Activated B cell treated with CpG ODN at 0.5 μM for 24 hours (primary cell): Measurements from ENCODE around the gene HIVEP3. TPM values are rescaled to one million over a fixed set of nuclear protein-coding genes. Genes with fewer than 3 reads are reported as not detected.

ENCODE experiments used
- ATAC-seq: fragments of 200-7000 bp; cut with Tn5 transposase; one replicate; pipeline ENCODE4 v1.10.0; 2021; ENCODE audit warnings: low read depth, mild to moderate bottlenecking, moderate library complexity
- CTCF ChIA-PET: fragments of 350-600 bp; sonication (Branson Sonifier 250); formaldehyde crosslinking; loops from one replicate; lab custom pipeline; 2021; ENCODE audit warnings: antibody characterized with exemption; lab: Charles Lee
- POLR2A ChIA-PET: fragments of 350-600 bp; sonication (Branson Sonifier 250); formaldehyde crosslinking; loops from one replicate; lab custom pipeline; 2021; ENCODE audit warnings: antibody characterized with exemption; lab: Charles Lee
- DNase-seq: peaks from one replicate; pipeline ENCODE4 v3.0.0; 2022
- H3K27ac Mint-ChIP-seq: one replicate; pipeline ENCODE4 v1.8.0; 2020; ENCODE audit warnings: mixed read lengths
- H3K27me3 Mint-ChIP-seq: one replicate; pipeline ENCODE4 v1.8.0; 2021; ENCODE audit warnings: mixed read lengths
- H3K36me3 Mint-ChIP-seq: one replicate; pipeline ENCODE4 v1.8.0; 2021; ENCODE audit warnings: low read depth, mixed read lengths
- H3K4me1 Mint-ChIP-seq: one replicate; pipeline ENCODE4 v1.8.0; 2021; ENCODE audit warnings: mixed read lengths
- H3K4me3 Mint-ChIP-seq: one replicate; pipeline ENCODE4 v1.8.0; 2020; ENCODE audit warnings: mild to moderate bottlenecking, mixed read lengths
- H3K9me3 Mint-ChIP-seq: one replicate; pipeline ENCODE4 v1.8.0; 2020; ENCODE audit warnings: mixed read lengths
- CTCF ChIP-seq: fragments of 200-600 bp; IDR thresholded peaks from one replicate; pipeline ENCODE4 v1.8.0; 2022; ENCODE audit warnings: antibody characterized with exemption, mild to moderate bottlenecking
- intact Hi-C: fragments of 100-400 bp; cut with micrococcal nuclease; formaldehyde crosslinking; loops from one replicate; pipeline ENCODE4 v1.15.1; 2024
- total RNA-seq: library from RNA; stranded (reverse); gene quantifications from 2 replicates; pipeline ENCODE4 v1.2.3, GENCODE V29; 2022

Gene HIVEP3
- total RNA-seq, 1 donor from 2014 or later: 14.4 TPM

DNA sequence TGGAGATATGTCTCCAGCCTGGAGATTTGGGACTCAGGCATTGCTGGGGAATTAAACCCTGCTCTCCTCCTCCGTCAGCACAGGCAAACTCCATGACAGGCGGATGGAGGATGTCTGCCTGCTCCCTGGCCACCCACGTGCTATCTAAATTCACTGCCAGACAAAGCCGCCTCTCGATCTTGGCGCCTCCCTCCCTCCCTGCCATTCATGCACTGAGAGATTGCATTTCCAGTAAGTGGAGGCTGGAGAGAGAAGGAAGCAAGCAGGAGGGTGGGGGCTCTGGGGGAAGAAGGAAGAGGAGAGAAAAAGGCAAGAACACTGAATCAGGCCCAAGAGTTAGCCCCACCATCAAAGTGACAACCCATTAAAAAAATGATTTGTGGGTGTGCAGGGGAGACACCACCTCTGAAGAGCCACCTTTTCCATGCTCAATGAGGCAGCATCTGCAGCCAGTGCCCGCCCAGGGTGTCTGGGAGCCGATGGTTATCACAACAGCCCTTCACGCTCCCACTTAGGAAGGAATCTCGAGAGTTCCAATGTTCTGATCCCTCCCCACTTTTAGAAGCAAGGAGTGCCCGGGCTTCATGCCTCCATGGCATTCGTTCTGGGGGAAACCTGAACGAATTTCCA lies 183.0 kb downstream of the HIVEP3 start:
- Mint-ChIP-seq H3K9me3 (peaks cover 2% of the 10 kb centered on the region), H3K4me1 (peaks cover 65% of the 10 kb centered on the region), H3K4me3 (no peak overlapping the region), H3K27ac (no peak overlapping the region), H3K27me3 (no peaks in the 10 kb centered on the region), H3K36me3 (no peaks in the 10 kb centered on the region)
- ChIA-PET POLR2A (interaction anchor here (0.7 kb wide), 1 partner anchor 68 kb away, joined by 3 read pairs; no protein-coding TSS in a partner anchor), CTCF (no interaction called here)
- ATAC-seq (no peak), DNase-seq (no peak)
- TF ChIP-seq CTCF: no peak
- intact Hi-C loops: no loop called here

- intact Hi-C loops: no loop called here
- DNase-seq (no peak), ATAC-seq (no peak)
- no peak for TF ChIP-seq CTCF
- H3K4me1 Mint-ChIP-seq: peaks cover 65% of the 10 kb centered on the region
- peaks cover 2% of the 10 kb centered on the region for H3K9me3 Mint-ChIP-seq
- H3K36me3 Mint-ChIP-seq: no peaks in the 10 kb centered on the region
- no peak overlapping the region for H3K27ac Mint-ChIP-seq
- ChIA-PET CTCF (no interaction called here), POLR2A (no interaction called here)
- no peak overlapping the region for H3K4me3 Mint-ChIP-seq
- H3K27me3 Mint-ChIP-seq: no peaks in the 10 kb centered on the region
Observed at GRCh38 chr1:41735139-41735538, 183.6 kb downstream of the HIVEP3 start.

DNA sequence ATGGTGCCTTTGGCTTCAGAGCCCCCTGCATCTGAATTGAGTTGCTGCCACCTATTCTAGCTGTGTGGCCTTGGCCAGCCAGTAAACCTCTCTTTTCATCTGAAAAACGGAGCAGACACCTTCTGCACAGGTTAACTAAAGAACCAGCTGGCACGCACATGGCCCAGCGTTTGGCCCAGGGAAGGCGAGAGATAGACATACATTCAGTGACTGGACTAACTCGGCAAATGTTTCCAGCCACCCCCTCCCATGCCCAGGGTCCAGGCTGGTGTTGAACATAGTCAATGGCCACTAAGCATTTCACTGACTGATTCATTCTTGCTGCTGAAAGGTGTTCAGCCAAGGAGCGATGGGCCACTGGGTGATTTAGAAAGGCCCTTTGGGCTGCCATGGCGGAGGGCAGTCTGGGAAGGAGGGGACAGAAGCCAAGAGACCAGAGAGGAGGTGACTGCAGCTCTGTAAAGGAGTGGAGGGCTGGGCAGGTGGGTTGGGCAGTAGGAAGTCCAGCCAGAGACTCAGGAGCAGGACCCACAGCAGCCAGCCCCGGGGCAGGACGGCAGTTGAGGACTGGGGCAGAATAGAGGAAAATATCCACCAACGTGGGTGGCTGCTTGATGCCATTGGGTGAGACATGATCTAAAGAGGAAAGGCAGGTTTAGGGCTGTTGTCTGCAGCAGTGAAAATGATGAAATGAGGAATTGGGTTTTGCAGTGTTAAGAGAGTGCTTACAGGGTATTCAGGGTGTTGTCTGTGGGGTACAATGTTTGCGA lies 184.3 kb downstream of the HIVEP3 start:
- CTCF ChIA-PET: interaction anchor here (0.6 kb wide), 1 partner anchor 28 kb away, joined by 3 read pairs; no protein-coding TSS in a partner anchor
- Mint-ChIP-seq H3K4me1 (peaks cover 65% of the 10 kb centered on the region), H3K27ac (no peak overlapping the region), H3K4me3 (no peak overlapping the region), H3K36me3 (no peaks in the 10 kb centered on the region), H3K27me3 (no peaks in the 10 kb centered on the region), H3K9me3 (peaks cover 2% of the 10 kb centered on the region)
- intact Hi-C loops: no loop called here
- ATAC-seq (no peak), DNase-seq (no peak)
- POLR2A ChIA-PET: interaction anchor here (0.6 kb wide), 1 partner anchor 76 kb away, joined by 11 read pairs; no protein-coding TSS in a partner anchor
- no peak for TF ChIP-seq CTCF

DNA sequence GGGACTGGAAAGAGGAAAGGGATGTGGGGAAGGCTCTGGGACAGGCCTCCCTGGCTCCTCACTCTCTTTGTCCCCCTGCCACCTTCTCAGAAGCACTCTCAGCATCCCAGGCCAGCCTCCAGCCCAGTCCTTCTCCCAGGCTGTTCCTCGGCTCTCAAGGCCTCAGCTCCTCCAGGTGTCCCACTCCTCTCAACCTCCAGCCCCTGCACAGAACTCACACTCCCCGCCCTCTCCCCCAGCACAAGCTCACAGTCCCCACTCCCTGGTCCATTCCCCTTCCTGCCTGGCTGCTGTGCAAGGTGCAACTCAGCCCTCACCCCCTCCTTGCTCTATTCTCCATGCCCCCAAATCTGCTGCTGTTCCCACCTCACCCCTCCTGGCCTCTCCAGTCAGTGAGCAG lies 185.0 kb downstream of the HIVEP3 start:
- CTCF ChIA-PET: interaction anchor here (0.6 kb wide), 1 partner anchor 27 kb away, joined by 3 read pairs; no protein-coding TSS in a partner anchor
- H3K27me3 Mint-ChIP-seq: no peaks in the 10 kb centered on the region

More for the DNA sequence above, 185.0 kb downstream of the HIVEP3 start:
- Mint-ChIP-seq H3K36me3 (no peaks in the 10 kb centered on the region), H3K27ac (no peak overlapping the region), H3K9me3 (peaks cover 2% of the 10 kb centered on the region), H3K4me3 (no peak overlapping the region), H3K4me1 (peaks cover 65% of the 10 kb centered on the region)
- intact Hi-C loops: no loop called here
- DNase-seq: no peak
- POLR2A ChIA-PET: interaction anchor here (0.6 to 2.7 kb wide), 3 partner anchors 17 to 75 kb away, joined by 3 to 11 read pairs (median 6); no protein-coding TSS in a partner anchor
- no peak for TF ChIP-seq CTCF
- ATAC-seq: no peak
